Measurements from ENCODE around the gene PLSCR5. TPM values are rescaled to one million over a fixed set of nuclear protein-coding genes. Genes with fewer than 3 reads are reported as not detected.

Gene PLSCR5
- polyA plus RNA-seq, 3 donors, result not detected

GRCh38 chr3:146561463-146561862 is 43.7 kb downstream of the PLSCR5 start:
- intact Hi-C loops (cut with micrococcal nuclease), result no loop called here
- H3K4me1 Mint-ChIP-seq, result peaks cover 21% of the 10 kb centered on the region
- peaks cover 0 to 8% (median 0%) of the 10 kb centered on the region in 7 donors for H3K9me3 Mint-ChIP-seq

DNA sequence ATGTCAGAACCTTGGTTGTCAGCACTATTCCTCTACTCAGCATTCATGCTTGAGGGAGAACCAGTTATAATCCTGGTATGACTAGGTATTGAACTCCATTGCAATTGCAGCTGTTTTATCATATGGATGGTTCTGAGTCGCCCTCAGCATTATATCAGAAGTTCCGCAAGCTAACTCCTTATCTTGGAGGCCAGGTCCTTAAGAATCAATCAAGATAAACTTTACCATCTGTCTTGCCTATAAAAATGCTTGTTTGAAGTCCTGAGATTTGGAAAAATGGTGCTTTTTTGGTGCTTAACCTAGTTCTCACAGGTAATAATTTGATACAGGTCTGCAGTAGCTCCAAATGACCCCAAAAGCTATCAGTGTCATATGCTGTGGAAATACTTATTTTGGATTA is 44.5 kb downstream of the PLSCR5 start:
- Mint-ChIP-seq H3K9me3 (peaks cover 0 to 8% (median 0%) of the 10 kb centered on the region in 7 donors), H3K36me3 (no peaks in the 10 kb centered on the region), H3K27me3 (ENCODE audit: low read depth in 3 of 3) (peaks cover 0 to 2% (median 0%) of the 10 kb centered on the region in 3 donors), H3K27ac (no peak overlapping the region), H3K4me3 (no peak overlapping the region), H3K4me1 (peaks cover 21% of the 10 kb centered on the region)
- H2AFZ ChIP-seq (ENCODE audit: insufficient read depth, low read depth, low read length, poor library complexity, severe bottlenecking), result no peak overlapping the region
- WGBS (ENCODE audit: insufficient coverage), result no CpG with 5 or more reads among the region's 2 CpGs
- H4K20me1 ChIP-seq (ENCODE audit: insufficient read depth, low read length), result no peaks in the 10 kb centered on the region
- H3K9ac ChIP-seq (ENCODE audit: insufficient read depth, low read length, poor library complexity, severe bottlenecking), result no peak overlapping the region
- H3K27ac ChIP-seq (ENCODE audit: low read depth in 1 of 2, low read length in 2 of 2), result no peak overlapping the region
- no peaks in the 10 kb centered on the region for H3K79me2 ChIP-seq (ENCODE audit: insufficient read depth, low read length)
- DNase-seq, result no peak
- intact Hi-C loops (cut with micrococcal nuclease), result no loop called here
- no peaks in the 10 kb centered on the region for H3K9me3 ChIP-seq (replicated peaks in 1 of 2; ENCODE audit: control insufficient read depth in 1 of 2, insufficient read depth in 1 of 2, low read length in 2 of 2)
- peaks cover 15 to 21% of the 10 kb centered on the region in 2 donors for H3K4me1 ChIP-seq (ENCODE audit: control insufficient read depth in 1 of 2, insufficient read depth in 2 of 2, low read length in 2 of 2)
- no peak overlapping the region for H3K4me2 ChIP-seq (replicated peaks; ENCODE audit: extremely low read depth, low read length, poor library complexity, severe bottlenecking)
- no peaks in the 10 kb centered on the region for H3K27me3 ChIP-seq (ENCODE audit: control insufficient read depth in 2 of 2, insufficient read depth in 2 of 2, low read length in 2 of 2)
- H3K36me3 ChIP-seq (replicated peaks in 1 of 2; ENCODE audit: control insufficient read depth in 1 of 2, insufficient read depth in 2 of 2, low read length in 2 of 2), result no peaks in the 10 kb centered on the region
- H3K4me3 ChIP-seq (replicated peaks in 1 of 3; ENCODE audit: low read depth in 2 of 3, low read length in 3 of 3), result no peak overlapping the region
- TF ChIP-seq, protein P1, sequence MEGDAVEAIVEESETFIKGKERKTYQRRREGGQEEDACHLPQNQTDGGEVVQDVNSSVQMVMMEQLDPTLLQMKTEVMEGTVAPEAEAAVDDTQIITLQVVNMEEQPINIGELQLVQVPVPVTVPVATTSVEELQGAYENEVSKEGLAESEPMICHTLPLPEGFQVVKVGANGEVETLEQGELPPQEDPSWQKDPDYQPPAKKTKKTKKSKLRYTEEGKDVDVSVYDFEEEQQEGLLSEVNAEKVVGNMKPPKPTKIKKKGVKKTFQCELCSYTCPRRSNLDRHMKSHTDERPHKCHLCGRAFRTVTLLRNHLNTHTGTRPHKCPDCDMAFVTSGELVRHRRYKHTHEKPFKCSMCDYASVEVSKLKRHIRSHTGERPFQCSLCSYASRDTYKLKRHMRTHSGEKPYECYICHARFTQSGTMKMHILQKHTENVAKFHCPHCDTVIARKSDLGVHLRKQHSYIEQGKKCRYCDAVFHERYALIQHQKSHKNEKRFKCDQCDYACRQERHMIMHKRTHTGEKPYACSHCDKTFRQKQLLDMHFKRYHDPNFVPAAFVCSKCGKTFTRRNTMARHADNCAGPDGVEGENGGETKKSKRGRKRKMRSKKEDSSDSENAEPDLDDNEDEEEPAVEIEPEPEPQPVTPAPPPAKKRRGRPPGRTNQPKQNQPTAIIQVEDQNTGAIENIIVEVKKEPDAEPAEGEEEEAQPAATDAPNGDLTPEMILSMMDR (IDR thresholded peaks at IDR 0.05), result no peak

More at GRCh38 chr3:146561463-146561862, 43.7 kb downstream of the PLSCR5 start:
- H3K9me3 ChIP-seq (replicated peaks in 1 of 2; ENCODE audit: control insufficient read depth in 1 of 2, insufficient read depth in 1 of 2, low read length in 2 of 2), result no peaks in the 10 kb centered on the region
- H3K27me3 ChIP-seq (ENCODE audit: control insufficient read depth in 2 of 2, insufficient read depth in 2 of 2, low read length in 2 of 2), result no peaks in the 10 kb centered on the region
- H3K27ac ChIP-seq (ENCODE audit: low read depth in 1 of 2, low read length in 2 of 2), result no peak overlapping the region
- H3K9ac ChIP-seq (ENCODE audit: insufficient read depth, low read length, poor library complexity, severe bottlenecking), result no peak overlapping the region
- Mint-ChIP-seq H3K27me3 (ENCODE audit: low read depth in 3 of 3) (peaks cover 0 to 2% (median 0%) of the 10 kb centered on the region in 3 donors), H3K4me3 (no peak overlapping the region), H3K36me3 (no peaks in the 10 kb centered on the region), H3K27ac (no peak overlapping the region)
- H3K4me2 ChIP-seq (replicated peaks; ENCODE audit: extremely low read depth, low read length, poor library complexity, severe bottlenecking), result no peak overlapping the region
- no peaks in the 10 kb centered on the region for H3K36me3 ChIP-seq (replicated peaks in 1 of 2; ENCODE audit: control insufficient read depth in 1 of 2, insufficient read depth in 2 of 2, low read length in 2 of 2)
- WGBS (ENCODE audit: insufficient coverage), result no CpG with 5 or more reads among the region's 1 CpG
- TF ChIP-seq, protein P1 (IDR thresholded peaks at IDR 0.05), result no peak
- no peaks in the 10 kb centered on the region for H4K20me1 ChIP-seq (ENCODE audit: insufficient read depth, low read length)
- no peak for DNase-seq
- no peak overlapping the region for H3K4me3 ChIP-seq (replicated peaks in 1 of 3; ENCODE audit: low read depth in 2 of 3, low read length in 3 of 3)
- peaks cover 15 to 21% of the 10 kb centered on the region in 2 donors for H3K4me1 ChIP-seq (ENCODE audit: control insufficient read depth in 1 of 2, insufficient read depth in 2 of 2, low read length in 2 of 2)
- H3K79me2 ChIP-seq (ENCODE audit: insufficient read depth, low read length), result no peaks in the 10 kb centered on the region
- H2AFZ ChIP-seq (ENCODE audit: insufficient read depth, low read depth, low read length, poor library complexity, severe bottlenecking), result no peak overlapping the region

All from CD14-positive monocyte (primary cell).